ENCODE results near the gene PHKA2. TPM values are rescaled to one million over a fixed set of nuclear protein-coding genes. Genes with fewer than 3 reads are reported as not detected.

Gene PHKA2
- total RNA-seq, 1 donor from 2014 or later: 8.8 TPM

DNA sequence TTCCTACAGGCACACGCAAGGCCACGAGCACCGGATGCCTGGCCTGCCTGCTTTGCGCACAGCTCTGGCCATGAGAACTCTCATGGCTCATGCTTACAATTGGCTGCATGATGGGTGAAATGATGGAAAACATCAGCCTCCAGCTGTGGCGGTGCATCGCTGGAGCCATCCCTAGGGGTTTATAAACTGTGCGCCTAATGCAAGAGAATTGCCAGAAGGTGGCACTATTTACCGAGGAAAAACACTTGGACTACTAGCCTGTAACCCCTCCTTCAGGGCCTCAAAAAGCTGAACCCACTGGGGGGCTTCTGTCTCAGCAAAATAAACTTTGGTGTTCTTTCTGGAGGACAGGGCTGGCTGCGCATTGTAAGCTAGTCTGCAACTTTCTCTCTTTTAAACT is 51.9 kb downstream of the PHKA2 start:
- ATAC-seq: no peak

DNA sequence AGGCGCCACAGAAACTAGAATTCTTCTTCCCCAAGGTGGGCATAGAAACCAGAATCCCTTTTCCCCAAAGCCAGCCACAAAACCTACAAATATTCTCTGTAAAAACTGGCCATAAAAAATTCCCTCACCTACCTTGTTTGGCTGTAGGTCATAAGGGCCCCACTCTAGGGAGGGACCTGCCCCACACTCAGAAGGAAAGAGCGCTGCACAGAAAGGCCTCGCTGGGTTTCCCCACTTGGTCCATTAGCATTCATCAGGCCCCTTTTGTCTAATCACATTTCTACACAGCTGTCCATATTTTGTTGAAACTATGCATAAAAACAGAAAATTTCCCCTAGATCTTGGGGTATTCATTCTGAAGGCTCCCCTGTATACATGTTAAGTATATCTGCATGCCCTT is 54.1 kb downstream of the PHKA2 start:
- ATAC-seq: no peak

DNA sequence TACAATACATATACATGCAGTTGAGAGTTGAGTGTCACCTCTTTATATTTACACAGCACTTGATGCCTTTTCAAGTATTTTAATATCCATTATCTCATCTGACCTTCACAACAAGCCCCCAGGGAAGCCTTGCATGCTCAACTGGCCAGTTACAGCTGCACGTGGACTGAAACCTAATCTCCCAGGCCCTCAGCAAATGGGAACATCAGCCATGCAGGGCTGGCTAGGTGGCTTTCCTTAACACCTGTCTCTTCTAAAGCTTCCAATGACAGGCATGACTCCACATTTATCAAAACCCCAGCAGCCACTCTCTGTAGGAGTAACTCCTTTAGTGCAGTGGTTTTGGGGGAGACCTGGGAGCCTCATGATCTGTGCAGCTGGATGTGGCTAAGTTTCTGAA is 56.4 kb downstream of the PHKA2 start:
- ATAC-seq: no peak

DNA sequence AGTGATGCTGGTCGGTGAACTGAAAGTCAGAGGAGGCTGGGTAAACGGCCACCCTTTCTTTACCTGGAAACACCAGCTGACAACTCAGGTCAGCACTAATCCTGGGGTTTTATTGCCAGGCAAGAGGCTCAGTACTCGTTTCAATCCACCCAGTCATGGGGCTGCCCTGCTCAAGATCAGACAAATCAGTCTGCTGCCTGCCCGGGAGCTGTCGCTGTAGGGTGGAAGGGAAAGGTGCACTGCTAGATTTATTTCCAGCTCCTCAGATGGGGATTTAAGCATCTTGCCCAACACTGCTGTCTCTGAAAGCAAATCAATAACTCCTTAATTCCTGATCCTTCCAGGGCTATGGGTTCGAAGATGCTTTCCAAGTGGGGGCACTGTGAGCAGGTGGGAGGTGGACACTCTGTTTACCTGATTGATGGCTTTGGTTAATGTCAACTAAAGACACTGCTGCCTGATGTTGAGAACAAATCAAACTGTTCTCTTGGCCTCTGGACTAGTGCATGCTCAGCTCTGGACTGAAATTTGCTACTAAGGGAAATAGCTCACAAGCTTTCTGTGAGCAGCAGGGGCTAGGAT is 59.3 kb downstream of the PHKA2 start:
- ATAC-seq: no peak

DNA sequence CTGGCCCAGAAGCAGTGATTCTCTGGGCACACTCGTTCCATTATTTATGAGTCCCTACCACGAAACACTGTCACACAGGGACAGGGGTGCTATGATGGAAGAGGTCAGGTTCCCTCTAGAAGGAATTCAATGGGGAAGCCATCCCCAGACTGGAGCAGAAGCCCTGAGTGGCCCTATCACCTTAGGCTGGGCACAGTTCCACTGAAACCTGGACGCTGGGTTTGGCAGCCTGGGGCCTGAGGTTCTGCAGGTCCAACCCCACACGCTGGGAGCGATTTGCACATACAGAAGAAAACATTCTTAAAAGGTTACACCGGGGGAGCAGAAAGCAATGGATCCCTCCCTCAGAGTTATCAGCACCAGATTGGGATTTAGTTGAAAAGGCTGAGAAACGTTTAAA is 63.3 kb downstream of the PHKA2 start:
- ATAC-seq: no peak

DNA sequence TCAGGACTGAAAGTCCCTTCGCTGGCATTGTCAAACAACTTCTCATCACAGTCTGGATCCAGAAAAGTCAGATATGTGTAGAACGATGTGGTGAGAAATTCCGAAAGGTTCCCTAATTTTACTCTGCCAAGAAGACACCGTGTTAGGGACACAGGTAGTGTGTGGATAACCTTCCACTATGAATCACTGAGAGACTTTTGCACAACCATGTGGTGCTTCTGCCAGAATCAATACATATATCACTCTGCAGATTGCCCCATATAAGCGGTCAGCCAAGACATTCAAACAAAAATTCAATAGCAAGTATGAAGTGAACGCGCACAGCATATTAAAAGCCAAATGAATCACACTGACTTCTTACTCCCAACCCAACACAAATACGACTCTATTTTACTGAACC is 63.8 kb downstream of the PHKA2 start:
- ATAC-seq: no peak

DNA sequence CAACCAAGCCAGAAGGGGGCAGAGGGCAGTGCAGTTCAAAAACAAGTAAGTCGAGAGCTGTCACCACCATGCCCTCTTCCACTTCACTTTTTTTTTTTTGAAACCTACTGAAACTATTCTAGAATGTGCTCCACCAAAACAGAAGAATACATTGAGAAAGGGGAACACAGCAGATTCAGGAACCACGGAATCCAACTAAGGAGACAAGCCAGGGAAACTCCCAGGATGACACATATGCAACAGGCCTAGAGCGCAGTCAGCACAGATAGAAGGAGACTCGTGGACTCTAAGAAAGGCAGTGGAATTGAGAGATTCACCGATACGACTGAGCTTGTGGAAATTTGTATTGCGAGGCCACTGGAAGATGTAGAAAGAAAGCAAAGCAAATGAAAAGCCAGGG is 66.1 kb downstream of the PHKA2 start:
- no peak for ATAC-seq

DNA sequence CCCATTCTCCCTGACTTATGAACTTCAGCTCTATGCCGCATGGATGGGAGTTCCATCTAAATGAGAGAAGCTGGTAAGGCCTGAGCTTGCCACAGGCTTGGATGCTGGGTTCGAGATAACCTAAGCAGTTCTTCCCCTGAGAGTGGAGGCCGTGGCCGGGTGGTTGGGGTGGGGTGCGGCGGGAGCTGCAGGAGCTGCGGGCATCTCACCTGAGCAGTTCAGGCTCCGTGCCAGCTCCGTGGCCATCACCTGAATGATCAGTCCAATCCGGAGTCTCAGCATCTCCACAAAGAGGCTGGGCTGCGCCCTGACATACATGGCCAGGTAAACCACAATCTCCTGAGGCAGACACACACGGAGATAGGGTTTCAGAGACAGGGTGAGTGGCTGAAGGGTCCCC is 77.6 kb downstream of the PHKA2 start:
- ATAC-seq: no peak

DNA sequence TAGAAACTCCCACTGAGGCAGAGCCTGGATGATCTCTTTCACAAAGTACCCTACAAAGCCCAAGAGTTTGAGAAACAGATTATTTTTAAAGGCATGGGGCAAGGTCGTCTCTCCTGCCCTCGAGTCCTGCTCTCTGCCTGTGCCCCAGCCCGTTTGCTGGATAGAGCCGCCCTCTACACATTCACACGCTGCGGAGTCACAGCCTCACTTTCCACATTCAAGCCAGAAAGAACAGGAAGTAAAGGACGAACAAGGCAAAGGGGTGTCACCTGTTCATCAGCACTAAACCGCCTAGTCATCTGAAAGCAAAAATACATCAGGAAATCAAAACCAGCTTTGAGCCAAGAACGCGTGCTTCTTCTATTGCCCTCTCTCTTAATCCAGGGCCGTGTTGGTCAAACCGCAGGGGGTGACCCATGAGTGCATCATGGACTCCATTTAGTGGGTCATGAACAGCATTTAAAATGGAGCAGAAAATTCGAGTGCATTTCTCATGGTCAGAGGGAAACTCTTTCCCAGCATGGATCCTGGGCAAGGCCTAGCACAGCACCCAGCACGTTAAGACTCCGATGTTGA is 83.4 kb downstream of the PHKA2 start:
- ATAC-seq: no peak

DNA sequence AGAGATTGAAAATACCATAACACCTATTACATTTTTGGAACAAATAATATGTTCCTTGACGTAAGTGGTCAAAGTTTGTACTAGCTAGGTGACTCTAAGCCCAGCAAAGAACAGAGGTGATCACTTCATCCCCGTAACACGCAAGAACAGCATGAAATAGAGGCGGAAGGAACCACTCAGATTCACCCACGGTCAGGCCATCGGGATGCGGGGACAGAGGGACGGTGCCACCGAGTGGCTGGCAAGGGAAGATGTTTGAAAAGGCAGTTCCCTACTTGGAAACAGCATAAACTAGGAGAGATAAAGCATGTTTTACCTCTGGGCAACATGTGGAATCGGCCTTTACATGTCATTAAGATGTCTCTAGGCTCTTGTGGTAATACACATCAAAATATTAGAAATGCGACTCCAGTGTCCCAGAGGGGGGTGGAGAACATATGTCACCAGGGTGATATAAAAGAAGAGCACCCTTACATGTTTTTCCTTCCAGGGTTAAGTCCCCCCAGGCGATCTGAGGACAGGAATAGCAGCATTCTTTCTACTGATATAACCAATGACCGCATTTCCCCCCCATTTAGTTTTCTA is 84.0 kb downstream of the PHKA2 start:
- no peak for ATAC-seq

DNA sequence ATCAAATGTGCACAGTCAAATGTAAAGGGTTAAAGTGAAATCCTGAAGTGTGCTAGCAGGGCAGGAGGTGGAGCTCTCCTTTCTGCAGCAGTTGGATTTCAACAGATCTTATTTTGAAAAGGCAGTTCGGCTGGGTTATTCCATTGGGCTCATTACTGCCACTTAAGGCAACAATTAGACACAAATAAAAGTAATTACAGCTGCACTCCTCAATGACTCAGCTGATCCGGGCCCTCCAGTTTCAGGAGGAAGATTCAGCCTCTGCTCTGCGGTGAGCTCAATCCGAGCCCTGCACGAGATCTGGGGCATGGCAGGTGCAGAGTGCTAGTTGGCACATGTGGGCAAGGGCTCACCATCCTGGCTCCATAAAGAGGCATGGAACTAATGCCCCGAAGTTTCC is 85.4 kb downstream of the PHKA2 start:
- peak; percentile 15 for ATAC-seq

DNA sequence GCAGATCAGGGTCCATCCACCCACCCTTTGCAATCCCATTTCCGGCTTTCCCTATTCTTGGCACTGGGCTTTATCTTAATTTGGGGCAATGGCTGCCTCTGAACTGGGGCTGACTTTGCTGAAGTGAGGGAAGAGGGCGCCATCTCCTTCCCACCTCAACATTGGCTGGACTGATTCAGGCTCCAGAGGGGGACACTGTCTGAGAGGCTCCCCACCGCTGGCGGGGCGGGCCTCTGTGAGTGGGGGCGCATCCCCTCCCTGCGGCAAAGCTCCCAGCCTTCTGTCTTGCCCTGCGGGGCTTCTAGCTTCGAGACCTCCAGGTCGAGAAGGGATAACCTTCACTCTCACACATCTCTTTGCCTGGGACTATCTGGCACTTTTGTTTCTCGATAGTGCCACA is 85.8 kb downstream of the PHKA2 start:
- no peak for ATAC-seq

DNA sequence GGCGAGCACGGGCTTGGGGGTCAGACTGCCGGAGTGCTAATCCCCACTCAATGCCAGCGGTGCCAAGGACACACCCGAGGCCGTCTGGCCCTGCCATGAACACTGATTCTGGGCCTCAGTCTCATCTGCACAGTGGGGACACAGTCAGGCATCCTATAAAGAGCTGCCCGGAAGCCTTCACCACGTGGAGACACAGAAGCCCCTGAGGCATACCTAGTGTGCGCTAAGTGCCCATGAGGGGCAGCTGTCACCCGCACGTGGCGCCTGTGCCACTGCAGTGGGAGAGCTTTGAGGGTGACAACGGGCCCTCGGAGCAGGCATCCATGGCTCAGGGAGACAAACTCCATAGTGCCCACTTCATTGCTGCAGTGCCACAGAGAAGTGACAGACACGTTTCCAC is 86.3 kb downstream of the PHKA2 start:
- ATAC-seq: no peak

DNA sequence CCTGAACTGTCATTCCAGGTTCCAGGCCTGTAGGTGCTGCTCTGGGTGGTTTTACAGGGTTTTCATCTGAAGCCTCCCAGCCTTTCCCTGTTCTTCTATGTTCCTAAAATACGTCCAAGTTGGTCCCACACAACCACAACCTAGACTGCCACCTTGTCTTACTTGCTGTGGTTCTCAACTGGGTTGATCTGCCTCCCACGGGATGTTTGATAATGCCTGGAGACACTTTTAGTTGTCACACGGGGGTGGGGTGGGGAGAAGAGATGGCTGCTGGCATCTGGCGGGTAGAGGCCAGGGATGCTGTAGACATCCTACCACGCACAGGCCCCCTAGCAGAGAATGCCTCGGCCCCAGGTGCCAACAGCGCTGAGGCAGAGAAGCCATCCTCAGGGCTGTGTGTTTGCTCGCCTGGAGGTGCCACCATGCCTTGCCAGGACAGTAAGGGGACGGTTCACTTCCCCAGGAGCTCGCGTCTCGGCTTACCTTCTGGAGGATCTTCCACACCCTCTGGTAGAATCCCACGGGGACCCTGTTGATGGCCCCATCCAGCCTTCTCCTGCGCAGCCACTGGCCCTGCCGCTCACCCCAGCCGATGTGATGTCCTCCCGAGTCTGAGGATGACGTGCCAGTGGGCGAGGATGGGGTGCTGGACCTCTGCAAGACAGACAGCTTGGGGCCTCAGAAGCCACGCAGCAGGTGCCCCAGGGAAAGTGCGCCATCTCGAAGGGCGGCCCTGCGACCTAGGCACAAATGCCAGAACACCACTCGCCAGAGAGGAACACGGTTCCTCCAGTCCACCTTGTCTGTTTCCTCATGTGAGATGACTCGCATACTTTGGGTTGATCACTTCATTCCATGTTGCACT is 87.0 kb downstream of the PHKA2 start:
- ATAC-seq: no peak

DNA sequence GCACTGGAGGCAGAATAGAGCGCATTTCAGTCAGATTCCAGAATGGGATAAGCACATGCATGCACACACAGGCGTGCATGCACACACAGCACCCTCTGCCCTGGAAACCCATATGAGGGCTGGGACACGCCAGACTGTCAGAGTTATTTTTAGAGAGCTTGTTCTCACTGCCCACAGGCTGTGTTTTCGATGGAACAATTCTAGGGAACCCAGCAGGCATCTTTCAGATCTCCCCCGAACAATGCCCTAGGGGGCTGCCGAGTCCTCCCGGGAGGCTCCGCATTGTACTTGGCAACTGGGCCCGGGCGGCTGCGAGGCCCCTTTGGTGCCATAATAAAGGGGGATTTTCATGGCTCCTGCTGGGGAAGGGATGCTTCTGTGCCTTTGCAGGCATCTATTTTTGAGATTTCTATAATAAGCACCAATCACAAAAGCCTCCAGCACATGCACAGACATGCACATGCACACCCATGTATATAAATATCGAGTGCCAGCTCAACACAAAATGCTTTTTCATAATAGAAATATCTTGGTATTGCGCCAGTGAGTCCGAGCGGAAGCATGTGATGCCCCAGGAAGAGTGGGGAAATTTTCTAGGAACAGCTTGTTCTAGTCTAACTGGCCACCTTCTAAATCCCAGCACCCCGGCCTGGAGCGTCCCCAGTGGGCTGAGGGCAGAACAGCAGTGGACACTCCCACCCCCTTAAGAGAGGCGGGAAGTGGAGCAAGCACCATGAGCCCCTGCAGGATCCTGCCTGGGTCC is 88.5 kb downstream of the PHKA2 start:
- ATAC-seq: peak; percentile 81

DNA sequence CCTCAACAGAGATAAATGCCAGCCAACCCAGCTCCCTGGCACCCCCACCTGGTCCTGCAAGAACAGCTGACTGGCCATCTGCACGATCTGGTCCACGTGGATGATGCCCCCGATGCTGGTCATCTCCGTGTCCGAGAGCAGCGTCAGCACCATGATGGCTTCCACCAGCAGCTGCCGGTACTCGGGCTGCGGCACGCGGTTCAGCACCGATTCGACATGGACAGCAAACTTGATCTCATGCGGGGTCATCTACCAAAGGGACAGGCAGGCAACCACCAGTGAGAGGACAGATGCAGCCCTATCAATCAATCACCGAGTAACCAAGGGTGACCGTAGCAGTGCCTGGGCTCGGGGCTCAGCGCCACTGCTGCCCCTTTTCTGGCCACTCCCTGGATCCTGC is 89.8 kb downstream of the PHKA2 start:
- no peak for ATAC-seq

DNA sequence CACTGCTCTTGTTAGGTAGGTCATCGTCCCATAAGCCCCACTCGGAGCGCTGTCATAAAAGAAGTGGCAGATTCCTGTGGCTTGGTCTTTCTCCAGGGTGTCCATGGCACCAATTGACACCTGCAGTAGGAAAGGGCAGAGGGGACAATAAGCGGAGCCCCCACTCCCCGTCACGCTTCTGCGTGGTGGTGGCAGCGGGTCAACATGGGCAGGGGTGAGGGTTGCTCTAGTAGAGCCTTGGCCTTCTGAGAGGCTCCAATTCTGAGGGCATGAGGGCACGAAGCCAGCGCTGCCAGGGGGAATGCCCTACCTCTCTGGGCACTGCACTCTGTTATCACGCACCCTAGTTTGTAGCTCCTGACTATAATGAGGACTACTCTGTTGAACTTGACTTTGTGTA is 90.4 kb downstream of the PHKA2 start:
- no peak for ATAC-seq

DNA sequence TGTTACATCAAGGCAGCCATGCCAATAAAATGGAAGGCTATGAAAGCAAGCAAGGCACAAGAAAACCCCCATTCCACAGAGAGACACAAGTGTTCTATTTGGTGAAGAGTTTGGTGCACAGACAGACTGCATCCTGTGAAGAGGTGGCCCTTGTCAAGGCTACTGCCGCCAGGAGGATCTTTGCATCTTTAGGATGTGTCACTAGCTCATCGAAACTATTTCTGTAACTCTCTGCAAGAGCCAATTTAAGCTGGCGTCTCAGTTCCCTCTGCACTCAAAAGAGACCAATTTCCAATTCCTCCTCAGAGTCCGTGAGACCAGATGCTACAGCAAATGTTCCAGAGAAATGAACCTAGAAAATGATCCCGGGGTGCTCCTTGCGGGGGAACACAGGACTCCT is 91.0 kb downstream of the PHKA2 start:
- no peak for ATAC-seq

DNA sequence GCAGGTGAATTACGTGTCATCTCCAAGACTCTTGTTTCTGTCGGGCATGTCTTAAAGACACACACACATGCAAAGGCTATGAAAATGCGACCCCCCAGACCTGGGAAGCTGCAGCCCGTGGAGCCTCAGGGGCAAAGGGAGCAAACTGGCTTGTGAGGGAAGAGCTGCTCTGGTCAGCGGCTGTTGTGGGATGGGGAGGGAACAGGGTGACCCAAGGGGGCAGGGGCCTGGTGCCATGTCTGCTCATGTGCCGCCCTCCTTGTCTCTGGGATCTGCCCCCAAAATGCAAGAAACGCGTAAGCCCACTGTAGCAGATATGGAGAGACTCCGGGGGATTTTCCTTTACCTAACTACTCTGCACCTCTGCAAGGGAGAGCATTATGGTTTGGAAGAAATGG is 92.4 kb downstream of the PHKA2 start:
- ATAC-seq: no peak

DNA sequence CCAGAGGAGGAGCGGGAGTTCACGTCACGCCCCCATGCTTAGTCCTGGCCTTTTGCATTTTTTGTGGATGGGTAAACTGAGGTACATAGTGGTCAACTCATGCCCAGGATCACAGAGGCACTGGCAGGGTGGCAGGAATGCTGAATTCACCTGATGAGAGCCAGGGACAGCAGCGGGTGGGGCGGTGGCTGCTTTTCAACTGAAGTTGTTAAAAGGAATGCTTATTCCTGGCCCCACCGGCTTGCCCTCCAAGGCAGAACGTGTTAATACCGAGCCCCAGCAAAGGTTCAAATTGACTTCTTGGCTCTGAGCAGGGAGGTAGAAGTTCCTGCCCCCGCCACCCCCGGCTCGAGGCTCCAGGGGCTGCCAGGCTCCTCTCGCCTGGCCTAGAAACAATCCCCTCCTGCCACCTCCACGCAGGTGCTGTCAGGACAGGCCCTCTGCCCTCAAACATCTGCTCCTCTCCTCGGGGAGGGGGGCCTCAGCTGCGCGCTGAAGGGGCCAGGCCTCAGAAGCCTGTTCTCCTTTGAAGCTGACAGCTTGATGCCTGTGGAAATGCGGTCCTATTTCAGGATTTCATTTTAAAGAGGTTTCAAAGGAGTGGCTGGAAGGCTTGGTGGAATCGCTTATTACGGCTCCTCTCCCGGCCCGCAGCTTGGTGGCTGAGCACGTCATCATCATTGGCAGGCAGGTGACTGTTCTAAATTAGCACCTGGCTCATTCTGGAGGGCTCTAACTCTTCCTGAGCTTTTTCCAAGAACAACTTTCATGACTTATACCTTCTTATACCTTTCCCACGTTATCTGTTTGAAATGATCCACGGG is 93.0 kb downstream of the PHKA2 start:
- ATAC-seq: no peak

DNA sequence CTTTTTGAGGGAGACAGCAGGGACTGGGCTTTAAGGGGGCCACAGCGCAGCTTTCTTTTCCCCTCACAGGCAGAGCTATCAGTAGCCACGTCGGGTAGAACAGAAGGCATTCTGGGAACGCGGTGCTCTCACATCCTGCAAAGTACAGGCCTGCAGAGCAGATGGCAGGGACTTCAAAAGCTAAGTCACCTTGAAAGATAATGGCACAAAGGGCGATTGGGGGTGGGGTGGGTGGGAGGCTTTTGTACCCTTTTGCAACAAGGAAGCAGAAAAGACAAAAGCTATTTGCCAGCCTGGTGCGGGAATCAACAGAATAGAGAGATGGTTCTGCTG is 93.9 kb downstream of the PHKA2 start:
- ATAC-seq: no peak

DNA sequence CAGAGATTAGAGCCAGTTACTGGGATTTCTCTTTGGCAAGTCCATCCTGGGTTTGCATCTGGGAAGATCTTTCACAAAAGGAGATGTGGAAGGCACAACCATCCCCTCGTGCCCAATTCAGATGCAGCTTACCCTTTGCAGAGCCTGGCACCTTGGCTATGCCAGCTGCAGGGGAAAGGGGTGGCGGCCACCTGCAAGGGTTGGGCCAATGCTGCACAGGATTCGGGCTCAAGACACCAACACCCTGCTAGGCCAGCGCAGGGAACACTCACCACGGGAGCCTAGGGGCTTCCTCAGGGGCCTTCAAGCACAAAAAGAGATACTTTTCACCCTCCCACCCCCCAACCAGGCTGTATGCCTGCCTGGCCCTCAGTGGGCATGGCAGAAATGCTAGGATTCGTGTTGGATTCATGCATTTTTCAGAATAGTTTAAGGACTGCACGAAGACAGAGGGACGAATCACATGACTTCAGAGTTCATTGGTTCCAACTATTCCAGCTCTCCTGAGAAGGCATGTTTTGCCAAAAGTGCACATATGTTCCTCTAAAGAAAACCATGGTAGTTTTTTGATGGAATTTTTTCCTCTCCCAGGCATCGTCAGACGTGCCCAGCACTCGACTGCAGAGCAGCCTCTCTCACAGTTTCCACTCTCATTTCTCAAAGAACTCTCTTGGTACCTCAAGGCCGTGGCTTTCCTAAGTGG is 94.4 kb downstream of the PHKA2 start:
- ATAC-seq: no peak
